Measurements from ENCODE around the gene DEXI.

DEXI gene

DNA sequence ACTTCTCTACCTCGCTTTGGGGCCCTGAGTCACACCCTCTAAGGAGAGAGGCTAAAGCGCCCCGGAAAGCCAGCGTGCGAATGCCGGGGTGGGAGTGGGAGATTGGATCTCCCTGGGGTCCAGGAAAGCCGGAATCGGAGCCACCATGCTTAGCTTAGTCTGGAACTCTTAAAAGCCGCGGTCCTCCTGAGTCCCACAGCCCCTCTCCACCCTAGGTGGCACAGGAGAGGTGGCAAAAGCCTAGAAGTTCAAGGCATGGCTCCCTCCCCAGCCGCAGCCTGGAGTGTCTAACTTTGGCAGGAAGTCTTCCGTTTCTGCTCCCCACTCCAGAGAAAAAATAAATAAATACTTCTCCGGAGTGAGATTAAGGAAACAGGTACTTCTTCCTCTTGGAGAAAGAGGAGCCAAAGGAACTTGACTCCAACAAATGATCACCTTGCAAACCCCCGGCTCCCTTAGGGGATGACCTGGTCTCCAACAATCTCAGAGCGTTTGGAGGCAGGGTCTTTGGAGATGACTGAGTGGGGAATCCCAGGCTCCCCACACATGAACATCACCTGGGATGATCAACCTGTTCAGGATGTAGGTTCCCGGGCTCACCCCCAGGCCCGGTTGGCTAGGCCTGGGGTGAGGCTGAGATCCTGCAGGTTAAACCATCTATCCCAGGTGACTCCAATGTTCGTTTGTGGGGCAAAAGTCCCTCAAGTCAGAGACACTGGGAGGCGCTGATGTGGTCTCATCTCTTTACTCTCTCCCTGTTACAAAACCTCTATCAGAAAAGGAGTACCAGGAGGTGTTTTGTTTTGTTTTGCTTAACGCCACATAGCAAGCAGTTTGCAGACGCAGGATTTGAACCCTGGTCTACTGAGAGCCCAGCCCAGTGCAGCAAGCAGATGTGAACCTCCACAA is 62.3 kb downstream of the DEXI start:
- no peak overlapping the region for H4K8ac ChIP-seq (ENCODE audit: low read depth, low read length)
- H3K9ac ChIP-seq (ENCODE audit: low read length), result no peak overlapping the region
- H2BK5ac ChIP-seq (ENCODE audit: low read depth, low read length, poor library complexity), result no peak overlapping the region
- no CpG with 5 or more reads among the region's 21 CpGs for WGBS (ENCODE audit: extremely low coverage, insufficient coverage, insufficient read length)
- H3K36me3 ChIP-seq (ENCODE audit: control insufficient read depth in 1 of 2, insufficient read depth in 2 of 2, low read length in 2 of 2), result no peaks in the 10 kb centered on the region
- H3K4me2 ChIP-seq (ENCODE audit: low read length), result no peak overlapping the region
- H3K4me3 ChIP-seq (ENCODE audit: low read depth, low read length), result no peak overlapping the region
- no peak overlapping the region for H3K18ac ChIP-seq (ENCODE audit: low read length)
- H3K27ac ChIP-seq (ENCODE audit: low read depth, low read length), result no peak overlapping the region
- no peak overlapping the region for H4K12ac ChIP-seq (ENCODE audit: low read depth, low read length)
- H2BK12ac ChIP-seq (ENCODE audit: low read length), result no peak overlapping the region
- H3K27me3 ChIP-seq (ENCODE audit: insufficient read depth, low read length), result peaks cover 7% of the 10 kb centered on the region
- no peaks in the 10 kb centered on the region for H3K79me2 ChIP-seq (ENCODE audit: control insufficient read depth, insufficient read depth, low read length, poor library complexity)
- no peak overlapping the region for H2AK5ac ChIP-seq (ENCODE audit: low read length)
- no peak overlapping the region for H2AFZ ChIP-seq (ENCODE audit: insufficient read depth, low read length, poor library complexity)
- no peaks in the 10 kb centered on the region for H3K9me3 ChIP-seq (ENCODE audit: insufficient read depth, low read depth, low read length)
- DNase-seq, result no peak
- H3K4me1 ChIP-seq (ENCODE audit: control insufficient read depth in 1 of 2, insufficient read depth in 2 of 2, low read length in 2 of 2), result peaks cover 10% of the 10 kb centered on the region in 2 experiments
- no peaks in the 10 kb centered on the region for H3K79me1 ChIP-seq (ENCODE audit: low read length)
- H3K4ac ChIP-seq (ENCODE audit: low read depth, low read length), result no peak overlapping the region
- H3K23ac ChIP-seq (ENCODE audit: low read length), result no peak overlapping the region
- H3K14ac ChIP-seq (ENCODE audit: low read length), result no peak overlapping the region
- H2BK120ac ChIP-seq (ENCODE audit: insufficient read depth, low read length, poor library complexity), result no peak overlapping the region
- H4K91ac ChIP-seq (ENCODE audit: low read depth, low read length), result no peak overlapping the region

Data from trophoblast cell (in vitro differentiated cells and primary cell).